WTC11 (cell line): ENCODE data around the gene RTP2.

Experiments
- FOXJ3 ChIP-seq: sonication (generic); formaldehyde crosslinking; IDR thresholded peaks from 2 replicates; pipeline ENCODE4 v1.9.0; 2021; ENCODE audit warnings: missing genetic modification reagents, mild to moderate bottlenecking, borderline replicate concordance
- GABPB1 ChIP-seq: sonication (generic); formaldehyde crosslinking; IDR thresholded peaks from 2 replicates; pipeline ENCODE4 v1.8.1; 2023; ENCODE audit warnings: mild to moderate bottlenecking, missing genetic modification reagents
- JUN ChIP-seq: sonication (generic); formaldehyde crosslinking; IDR thresholded peaks from 2 replicates; pipeline ENCODE4 v1.8.0; 2023; ENCODE audit warnings: mild to moderate bottlenecking, missing genetic modification reagents
- KAT7 ChIP-seq: sonication (generic); formaldehyde crosslinking; IDR thresholded peaks from 2 replicates; pipeline ENCODE4 v1.8.1; 2023; ENCODE audit warnings: missing genetic modification reagents, mild to moderate bottlenecking, borderline replicate concordance
- MXD4 ChIP-seq: fragments of 250-450 bp; sonication (Bioruptor Pico); IDR thresholded peaks from 2 replicates; pipeline ENCODE4 v1.8.0; 2021; ENCODE audit warnings: mild to moderate bottlenecking, moderate library complexity, borderline replicate concordance
- NR2C2 ChIP-seq: sonication (generic); formaldehyde crosslinking; IDR thresholded peaks from 2 replicates; pipeline ENCODE4 v1.8.0; 2022; ENCODE audit warnings: mild to moderate bottlenecking, missing genetic modification reagents
- SP1 ChIP-seq: sonication (generic); formaldehyde crosslinking; conservative IDR thresholded peaks from 2 replicates; pipeline ENCODE4 v1.8.1; 2022; ENCODE audit warnings: missing genetic modification reagents
- ZNF263 ChIP-seq: sonication (generic); formaldehyde crosslinking; IDR thresholded peaks from 2 replicates; pipeline ENCODE4 v1.8.1; 2022; ENCODE audit warnings: low read depth, mild to moderate bottlenecking, moderate library complexity, missing genetic modification reagents
- ZNF396 ChIP-seq: fragments of 250-450 bp; sonication (Bioruptor Pico); IDR thresholded peaks from 2 replicates; pipeline ENCODE4 v1.8.0; 2021; ENCODE audit warnings: mild to moderate bottlenecking, moderate library complexity, borderline replicate concordance
- TF ChIP-seq, protein P1 (sequence below): fragments of 200-600 bp; IDR thresholded peaks from 2 replicates; pipeline ENCODE4 v1.8.0; 2022; ENCODE audit warnings: antibody characterized with exemption
- TF ChIP-seq, protein P2 (sequence below): sonication (generic); formaldehyde crosslinking; IDR thresholded peaks from 2 replicates; pipeline ENCODE4 v1.8.1; 2023; ENCODE audit warnings: mild to moderate bottlenecking, missing genetic modification reagents, moderate library complexity
- TF ChIP-seq, protein P3 (sequence below): sonication (generic); formaldehyde crosslinking; IDR thresholded peaks from 2 replicates; pipeline ENCODE4 v1.8.0; 2022; ENCODE audit warnings: mild to moderate bottlenecking, missing genetic modification reagents
- TF ChIP-seq, protein P4 (sequence below): fragments of 250-450 bp; sonication (Bioruptor Pico); IDR thresholded peaks from 2 replicates; pipeline ENCODE4 v1.9.0; 2021; ENCODE audit warnings: mild to moderate bottlenecking

DNA sequence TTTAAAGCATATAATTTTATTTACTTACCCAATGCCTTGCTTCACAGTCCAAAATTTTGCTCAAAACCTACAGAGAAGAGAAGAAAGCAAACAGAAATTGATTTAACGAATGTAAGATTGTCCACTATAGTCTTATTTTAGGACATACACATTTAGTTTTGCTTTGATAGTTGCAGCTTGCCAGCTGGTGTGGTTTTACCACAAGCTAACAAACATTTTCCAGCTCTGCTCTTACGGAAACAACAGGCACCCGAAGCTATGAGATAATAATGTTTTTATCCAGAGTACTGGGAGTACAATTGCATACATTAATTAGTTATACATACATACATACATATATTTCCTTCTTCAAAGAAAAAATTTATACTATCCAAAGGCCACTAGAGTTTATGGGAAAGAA is 32.5 kb upstream of the RTP2 start:
- TF ChIP-seq NR2C2 (no peak), FOXJ3 (CRISPR knock-in tag) (no peak), ZNF396 (no peak), GABPB1 (no peak), KAT7 (CRISPR knock-in tag) (no peak), SP1 (CRISPR knock-in tag) (no peak), JUN (CRISPR knock-in tag) (no peak), MXD4 (CRISPR knock-in tag) (no peak), ZNF263 (CRISPR knock-in tag) (no peak)
- TF ChIP-seq, protein P1, sequence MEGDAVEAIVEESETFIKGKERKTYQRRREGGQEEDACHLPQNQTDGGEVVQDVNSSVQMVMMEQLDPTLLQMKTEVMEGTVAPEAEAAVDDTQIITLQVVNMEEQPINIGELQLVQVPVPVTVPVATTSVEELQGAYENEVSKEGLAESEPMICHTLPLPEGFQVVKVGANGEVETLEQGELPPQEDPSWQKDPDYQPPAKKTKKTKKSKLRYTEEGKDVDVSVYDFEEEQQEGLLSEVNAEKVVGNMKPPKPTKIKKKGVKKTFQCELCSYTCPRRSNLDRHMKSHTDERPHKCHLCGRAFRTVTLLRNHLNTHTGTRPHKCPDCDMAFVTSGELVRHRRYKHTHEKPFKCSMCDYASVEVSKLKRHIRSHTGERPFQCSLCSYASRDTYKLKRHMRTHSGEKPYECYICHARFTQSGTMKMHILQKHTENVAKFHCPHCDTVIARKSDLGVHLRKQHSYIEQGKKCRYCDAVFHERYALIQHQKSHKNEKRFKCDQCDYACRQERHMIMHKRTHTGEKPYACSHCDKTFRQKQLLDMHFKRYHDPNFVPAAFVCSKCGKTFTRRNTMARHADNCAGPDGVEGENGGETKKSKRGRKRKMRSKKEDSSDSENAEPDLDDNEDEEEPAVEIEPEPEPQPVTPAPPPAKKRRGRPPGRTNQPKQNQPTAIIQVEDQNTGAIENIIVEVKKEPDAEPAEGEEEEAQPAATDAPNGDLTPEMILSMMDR, result no peak
- TF ChIP-seq, protein P2, sequence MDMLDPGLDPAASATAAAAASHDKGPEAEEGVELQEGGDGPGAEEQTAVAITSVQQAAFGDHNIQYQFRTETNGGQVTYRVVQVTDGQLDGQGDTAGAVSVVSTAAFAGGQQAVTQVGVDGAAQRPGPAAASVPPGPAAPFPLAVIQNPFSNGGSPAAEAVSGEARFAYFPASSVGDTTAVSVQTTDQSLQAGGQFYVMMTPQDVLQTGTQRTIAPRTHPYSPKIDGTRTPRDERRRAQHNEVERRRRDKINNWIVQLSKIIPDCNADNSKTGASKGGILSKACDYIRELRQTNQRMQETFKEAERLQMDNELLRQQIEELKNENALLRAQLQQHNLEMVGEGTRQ (CRISPR knock-in tag), result no peak
- TF ChIP-seq, protein P3, sequence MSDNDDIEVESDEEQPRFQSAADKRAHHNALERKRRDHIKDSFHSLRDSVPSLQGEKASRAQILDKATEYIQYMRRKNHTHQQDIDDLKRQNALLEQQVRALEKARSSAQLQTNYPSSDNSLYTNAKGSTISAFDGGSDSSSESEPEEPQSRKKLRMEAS (CRISPR knock-in tag), result no peak
- TF ChIP-seq, protein P4, sequence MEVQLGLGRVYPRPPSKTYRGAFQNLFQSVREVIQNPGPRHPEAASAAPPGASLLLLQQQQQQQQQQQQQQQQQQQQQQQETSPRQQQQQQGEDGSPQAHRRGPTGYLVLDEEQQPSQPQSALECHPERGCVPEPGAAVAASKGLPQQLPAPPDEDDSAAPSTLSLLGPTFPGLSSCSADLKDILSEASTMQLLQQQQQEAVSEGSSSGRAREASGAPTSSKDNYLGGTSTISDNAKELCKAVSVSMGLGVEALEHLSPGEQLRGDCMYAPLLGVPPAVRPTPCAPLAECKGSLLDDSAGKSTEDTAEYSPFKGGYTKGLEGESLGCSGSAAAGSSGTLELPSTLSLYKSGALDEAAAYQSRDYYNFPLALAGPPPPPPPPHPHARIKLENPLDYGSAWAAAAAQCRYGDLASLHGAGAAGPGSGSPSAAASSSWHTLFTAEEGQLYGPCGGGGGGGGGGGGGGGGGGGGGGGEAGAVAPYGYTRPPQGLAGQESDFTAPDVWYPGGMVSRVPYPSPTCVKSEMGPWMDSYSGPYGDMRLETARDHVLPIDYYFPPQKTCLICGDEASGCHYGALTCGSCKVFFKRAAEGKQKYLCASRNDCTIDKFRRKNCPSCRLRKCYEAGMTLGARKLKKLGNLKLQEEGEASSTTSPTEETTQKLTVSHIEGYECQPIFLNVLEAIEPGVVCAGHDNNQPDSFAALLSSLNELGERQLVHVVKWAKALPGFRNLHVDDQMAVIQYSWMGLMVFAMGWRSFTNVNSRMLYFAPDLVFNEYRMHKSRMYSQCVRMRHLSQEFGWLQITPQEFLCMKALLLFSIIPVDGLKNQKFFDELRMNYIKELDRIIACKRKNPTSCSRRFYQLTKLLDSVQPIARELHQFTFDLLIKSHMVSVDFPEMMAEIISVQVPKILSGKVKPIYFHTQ (CRISPR knock-in tag), result no peak
